Lung (tissue), 12 donors: ENCODE results near the gene LRGUK. TPM values are rescaled to one million over a fixed set of nuclear protein-coding genes. Genes with fewer than 3 reads are reported as not detected.

ENCODE experiments used
- ATAC-seq: fragments of 200-7000 bp; cut with Tn5 transposase; one replicate; pipeline ENCODE4 v1.9.1; 2020; ENCODE audit warnings: moderate number of reproducible peaks; ENCODE audit not compliant: insufficient read depth, low FRiP score
- DNase-seq, 3 donors: peaks; one replicate each; pipeline ENCODE4 v3.0.0-alpha.2; 2013 to 2017
- H3K27ac ChIP-seq, 2 donors: one replicate each; pipeline ENCODE4 v1.5.1; 2013; ENCODE audit warnings: mild to moderate bottlenecking in 2 of 2, moderate library complexity in 2 of 2, control low read depth in 1 of 2, inconsistent platforms in 1 of 2, low read depth in 1 of 2, low read length in 1 of 2
- H3K27me3 ChIP-seq, 3 donors: one replicate each; pipeline ENCODE4 v1.5.1; 2013; ENCODE audit warnings: low read length in 2 of 3; ENCODE audit not compliant: control insufficient read depth in 3 of 3, insufficient read depth in 3 of 3
- H3K36me3 ChIP-seq, 4 donors: one replicate each; pipeline ENCODE4 v1.5.1; 2013; ENCODE audit warnings: low read length in 4 of 4, mild to moderate bottlenecking in 1 of 4, moderate library complexity in 1 of 4; ENCODE audit not compliant: control insufficient read depth in 4 of 4, insufficient read depth in 4 of 4
- H3K4me1 ChIP-seq, 5 donors: one replicate each; pipeline ENCODE4 v1.5.1; 2013; ENCODE audit warnings: low read length in 5 of 5, mild to moderate bottlenecking in 2 of 5, moderate library complexity in 1 of 5; ENCODE audit not compliant: control insufficient read depth in 5 of 5, insufficient read depth in 5 of 5
- H3K4me3 ChIP-seq: one replicate; pipeline ENCODE4 v1.5.1; 2013; ENCODE audit warnings: mild to moderate bottlenecking, control low read depth, moderate library complexity
- H3K9ac ChIP-seq, 2 donors: one replicate each; pipeline ENCODE4 v1.5.1; 2013; ENCODE audit warnings: low read length in 2 of 2, control low read depth in 1 of 2; ENCODE audit not compliant: insufficient read depth in 1 of 2
- H3K9me3 ChIP-seq, 4 donors: one replicate each; pipeline ENCODE4 v1.5.1; 2013; ENCODE audit warnings: low read length in 3 of 4, mild to moderate bottlenecking in 1 of 4, moderate library complexity in 1 of 4; ENCODE audit not compliant: control insufficient read depth in 4 of 4, insufficient read depth in 3 of 4
- CTCF ChIP-seq: IDR thresholded peaks from 2 replicates; pipeline ENCODE4 v1.5.1; 2012; ENCODE audit warnings: mild to moderate bottlenecking; ENCODE audit errors: control extremely low read depth, extremely low read depth
- WGBS, 2 donors: extraction: QIAGEN DNeasy Blood & Tissue Kit; methylation state at CpG; one replicate each; pipeline ENCODE4 v1.1.7; 2013; 5-methylcytosine and 5-hydroxymethylcytosine counted together
- polyA plus RNA-seq, 2 donors: library from polyadenylated mRNA; stranded (reverse); fragments of 200-250 nt; gene quantifications; one replicate each; pipeline ENCODE4 v1.2.1, GENCODE V29; 2013
- total RNA-seq, 2 donors: library from RNA; depleted of rRNA in 1 of 2; stranded (reverse); fragments of >200 nt in 1 of 2; gene quantifications; one replicate each; pipeline ENCODE4 v1.2.1, GENCODE V29; 2014 to 2021
- donor health status: control.
- donor health status: control.
- donor health status: Bipolar disorder and iron deficiency.
- donor health status: healthy.
- donor health status: DM: yes; HTN: yes; CAD: no.

Gene LRGUK
- total and polyA plus RNA-seq, 4 donors = 0.55 to 10.4 (median 2.5) TPM

- no peak for TF ChIP-seq CTCF
- DNase-seq (no peak), ATAC-seq (no peak)
- Histone ChIP-seq H3K4me1 (peaks cover 0 to 5% (median 0%) of the 10 kb centered on the region in 5 donors), H3K9ac (no peak overlapping the region), H3K27me3 (no peaks in the 10 kb centered on the region), H3K27ac (no peak overlapping the region), H3K36me3 (no peaks in the 10 kb centered on the region), H3K4me3 (no peak overlapping the region), H3K9me3 (no peaks in the 10 kb centered on the region)
- WGBS, 2 donors = 89 to 90% methylated on average over 5 of the region's 5 CpGs
Observed at GRCh38 chr7:134155871-134156270, 28.7 kb downstream of the LRGUK start.

DNA sequence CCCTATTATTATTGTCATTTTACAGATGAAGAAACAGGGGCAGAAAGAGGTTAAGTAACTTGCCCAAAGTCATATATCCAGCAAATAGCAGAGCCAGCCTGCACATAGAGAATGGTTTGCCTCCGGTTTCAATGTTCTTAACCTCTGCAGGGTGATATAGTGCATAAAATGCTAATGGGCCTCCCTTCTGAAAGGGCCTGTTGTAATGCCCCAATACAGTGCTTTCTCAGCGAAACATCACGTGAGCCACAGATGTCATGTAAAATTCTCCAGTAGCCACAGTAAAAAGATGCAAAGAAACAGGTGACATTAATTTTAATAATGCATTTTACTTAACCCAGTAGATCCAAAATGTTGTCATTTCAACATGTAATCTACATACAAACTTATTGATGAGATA lies 38.1 kb downstream of the LRGUK start:
- DNase-seq (no peak), ATAC-seq (no peak)
- Histone ChIP-seq H3K9ac (no peak overlapping the region), H3K4me3 (no peak overlapping the region), H3K4me1 (no peaks in the 10 kb centered on the region), H3K27ac (no peak overlapping the region), H3K27me3 (no peaks in the 10 kb centered on the region), H3K36me3 (no peaks in the 10 kb centered on the region), H3K9me3 (no peaks in the 10 kb centered on the region)
- no peak for TF ChIP-seq CTCF
- 91 to 92% methylated on average over 3 of the region's 3 CpGs for WGBS, 2 donors

GRCh38 chr7:134167250-134167649 lies 40.1 kb downstream of the LRGUK start:
- Histone ChIP-seq H3K9me3 (peaks cover 0 to 2% (median 0%) of the 10 kb centered on the region in 4 donors), H3K36me3 (no peaks in the 10 kb centered on the region), H3K27ac (no peak overlapping the region), H3K4me3 (no peak overlapping the region), H3K4me1 (no peaks in the 10 kb centered on the region), H3K27me3 (no peaks in the 10 kb centered on the region), H3K9ac (no peak overlapping the region)
- WGBS, 2 donors = 97% methylated on average over 5 of the region's 5 CpGs
- ATAC-seq = no peak
- DNase-seq = no peak
- TF ChIP-seq CTCF = no peak

DNA sequence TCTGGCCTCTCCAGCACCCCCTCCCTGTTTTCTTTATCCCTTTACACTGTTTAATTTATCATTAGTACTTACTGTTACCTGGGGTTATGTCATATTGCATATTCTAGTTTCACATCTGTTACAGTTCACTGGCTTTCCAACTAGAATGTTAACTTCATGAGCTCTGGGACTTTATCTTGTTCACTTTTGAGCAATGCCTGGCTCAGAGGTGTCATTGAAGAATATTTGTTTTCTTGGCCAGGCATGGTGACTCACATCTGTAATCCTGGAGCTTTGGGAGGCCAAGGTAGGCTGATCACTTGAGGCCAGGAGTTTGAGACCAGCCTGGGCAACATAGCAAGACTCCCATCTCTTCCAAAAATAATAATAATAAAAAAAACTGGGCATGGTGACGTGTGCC lies 40.7 kb downstream of the LRGUK start:
- ATAC-seq (no peak), DNase-seq (no peak)
- H3K4me1 ChIP-seq = no peaks in the 10 kb centered on the region
- TF ChIP-seq CTCF = no peak
- H3K9ac ChIP-seq = no peak overlapping the region
- H3K4me3 ChIP-seq = no peak overlapping the region
- H3K36me3 ChIP-seq = no peaks in the 10 kb centered on the region
- no peak overlapping the region for H3K27ac ChIP-seq
- peaks cover 0 to 2% (median 0%) of the 10 kb centered on the region in 4 donors for H3K9me3 ChIP-seq
- no peaks in the 10 kb centered on the region for H3K27me3 ChIP-seq
- WGBS, 2 donors = 72 to 89% methylated on average over 1 of the region's 1 CpG
